HL-60/S4 treated with retinoic acid at 250 ng/mL for 4 days and 3 days (cell line): ENCODE data around the gene SP110.
"Not testable (repeated sequence)": the region's sequence is repeated elsewhere in the genome, so short reads cannot be mapped to it uniquely, and the experiment has no call there.

Experiments used
- in situ Hi-C: fragments of 300-500 bp; cut with MboI; formaldehyde crosslinking; loops from 2 replicates; pipeline ENCODE4 v1.7.0; 2022; ENCODE audit warnings: low sequenced_read_pairs

Gene SP110

GRCh38 chr2:230219419-230220331 is at the start of gene SP110:
SP110 (minus strand) TSS chr2:230219984; CDS start chr2:230216927, 3,057 bp downstream.
- in situ Hi-C loops = loop anchor here (25.0 kb wide), 1 partner anchor 393 kb away; no protein-coding TSS in a partner anchor

GRCh38 chr2:230268606-230269243 is 48.9 kb upstream of the SP110 start:
- in situ Hi-C loops = no loop called here

GRCh38 chr2:230267556-230267955 is 47.8 kb upstream of the SP110 start:
- in situ Hi-C loops = no loop called here

- in situ Hi-C loops = no loop called here
Measured at GRCh38 chr2:230267059-230267458, 47.3 kb upstream of the SP110 start.

GRCh38 chr2:230266638-230267037 is 46.9 kb upstream of the SP110 start:
- in situ Hi-C loops = no loop called here

- in situ Hi-C loops = not testable (repeated sequence)
Measured at GRCh38 chr2:230264945-230265344, 45.2 kb upstream of the SP110 start.

- in situ Hi-C loops = no loop called here
Measured at GRCh38 chr2:230262246-230262645, 42.5 kb upstream of the SP110 start.

- in situ Hi-C loops = no loop called here
Measured at GRCh38 chr2:230258483-230258882, 38.7 kb upstream of the SP110 start.

- in situ Hi-C loops = no loop called here
Measured at GRCh38 chr2:230256733-230257332, 37.0 kb upstream of the SP110 start.

GRCh38 chr2:230254152-230254881 is 34.5 kb upstream of the SP110 start:
- in situ Hi-C loops = no loop called here

GRCh38 chr2:230250231-230250630 is 30.4 kb upstream of the SP110 start:
- in situ Hi-C loops = no loop called here

- in situ Hi-C loops = no loop called here
Measured at GRCh38 chr2:230246206-230246605, 26.4 kb upstream of the SP110 start.

GRCh38 chr2:230244211-230244610 is 24.4 kb upstream of the SP110 start:
- in situ Hi-C loops = no loop called here

GRCh38 chr2:230234845-230235244 is 15.1 kb upstream of the SP110 start:
- in situ Hi-C loops = no loop called here

GRCh38 chr2:230234122-230234722 is 14.4 kb upstream of the SP110 start:
- in situ Hi-C loops = no loop called here

GRCh38 chr2:230231251-230231650 is 11.5 kb upstream of the SP110 start:
- in situ Hi-C loops = no loop called here

- in situ Hi-C loops = no loop called here
Measured at GRCh38 chr2:230230496-230231200, 10.9 kb upstream of the SP110 start.

GRCh38 chr2:230230087-230230486 is 10.3 kb upstream of the SP110 start:
- in situ Hi-C loops = no loop called here

- in situ Hi-C loops = no loop called here
Measured at GRCh38 chr2:230227216-230227615, 7.4 kb upstream of the SP110 start.

GRCh38 chr2:230226051-230226551 is 6.3 kb upstream of the SP110 start:
- in situ Hi-C loops = no loop called here
